NCI-H524 treated with DMSO at 0.1 percent for 48 hours (cell line): Measurements from ENCODE around the gene ISLR.

Experiments used
- DNase-seq: peaks from one replicate; lab custom pipeline; 2025; lab: John Stamatoyannopoulos, UW

The ISLR gene

GRCh38 chr15:74212494-74212893 is 39.0 kb downstream of the ISLR start:
- DNase-seq, result no peak

DNA sequence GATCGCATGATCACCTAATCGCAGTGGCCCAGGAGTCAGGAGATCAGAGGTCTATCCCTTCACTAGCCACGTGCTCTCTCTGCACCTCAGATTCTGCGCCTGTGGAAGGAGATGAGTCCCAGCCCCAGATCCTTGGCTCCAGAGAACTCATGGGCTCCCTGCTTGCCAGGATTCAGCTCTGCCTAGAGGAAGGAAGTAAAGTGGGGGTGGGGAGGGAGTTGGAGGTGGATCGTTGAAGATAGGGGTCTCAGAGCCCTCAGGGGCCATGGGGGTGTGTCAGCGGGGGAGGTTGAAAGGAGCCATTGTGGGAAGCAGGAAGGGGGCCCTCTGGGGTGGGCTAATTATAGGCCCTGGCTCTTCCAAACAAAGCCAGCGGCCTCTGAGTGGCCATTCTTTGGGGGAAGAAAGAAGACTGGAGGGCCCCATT is 40.4 kb downstream of the ISLR start:
- no peak for DNase-seq

DNA sequence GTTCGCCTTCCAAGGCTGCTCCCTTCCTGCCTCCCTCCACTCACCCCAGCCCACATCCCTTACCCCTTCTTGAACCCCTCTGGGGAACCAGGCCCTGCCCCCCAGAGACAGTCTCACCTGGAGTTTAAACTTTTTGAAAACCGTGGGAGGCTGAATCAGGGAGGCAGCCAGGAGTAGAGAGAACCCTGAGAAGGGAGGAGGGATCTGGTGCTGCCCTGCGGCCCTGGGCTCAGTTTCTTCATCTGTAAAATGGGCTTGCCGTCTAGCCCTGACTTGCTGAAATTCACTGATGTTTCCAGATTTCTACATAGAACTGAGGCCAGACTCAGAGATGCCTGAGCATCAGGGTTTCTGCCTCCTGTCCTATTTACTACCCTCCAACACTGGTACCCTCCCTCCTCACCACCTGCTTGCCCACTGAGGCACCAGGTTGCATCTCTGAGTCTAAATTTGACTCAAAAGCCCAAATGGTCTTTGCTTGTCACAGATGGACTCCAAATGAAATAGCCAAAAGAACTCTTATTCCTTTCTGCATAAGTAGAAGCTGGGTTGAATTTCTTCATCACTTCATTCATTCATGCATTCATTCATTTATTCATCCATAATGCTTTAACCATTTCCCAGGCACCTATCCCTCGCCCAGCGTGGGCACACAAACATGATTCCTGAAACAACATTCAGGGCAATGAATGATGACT is 41.0 kb downstream of the ISLR start:
- DNase-seq, result no peak

DNA sequence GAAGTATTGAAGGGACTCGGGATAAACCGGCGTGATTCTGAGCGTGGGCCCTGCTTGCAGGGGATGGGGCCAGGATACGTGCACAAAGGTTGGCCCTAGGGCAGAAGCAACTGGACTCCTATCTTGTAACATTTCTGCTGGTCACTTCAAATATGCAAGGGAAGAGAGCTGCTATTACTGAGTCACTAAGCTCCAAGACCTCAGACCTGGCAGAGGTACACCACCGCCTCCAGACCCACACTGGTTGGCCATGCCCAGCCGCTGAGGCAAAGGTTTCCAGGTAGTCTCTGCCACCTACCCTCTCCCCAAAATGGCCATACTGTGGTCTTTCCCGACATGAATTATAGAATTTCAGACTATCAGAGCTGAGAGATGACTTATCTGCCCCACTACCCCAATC is 42.4 kb downstream of the ISLR start:
- no peak for DNase-seq

GRCh38 chr15:74216949-74217348 is 43.4 kb downstream of the ISLR start:
- no peak for DNase-seq

GRCh38 chr15:74217907-74218885 is 44.7 kb downstream of the ISLR start:
- no peak for DNase-seq

DNA sequence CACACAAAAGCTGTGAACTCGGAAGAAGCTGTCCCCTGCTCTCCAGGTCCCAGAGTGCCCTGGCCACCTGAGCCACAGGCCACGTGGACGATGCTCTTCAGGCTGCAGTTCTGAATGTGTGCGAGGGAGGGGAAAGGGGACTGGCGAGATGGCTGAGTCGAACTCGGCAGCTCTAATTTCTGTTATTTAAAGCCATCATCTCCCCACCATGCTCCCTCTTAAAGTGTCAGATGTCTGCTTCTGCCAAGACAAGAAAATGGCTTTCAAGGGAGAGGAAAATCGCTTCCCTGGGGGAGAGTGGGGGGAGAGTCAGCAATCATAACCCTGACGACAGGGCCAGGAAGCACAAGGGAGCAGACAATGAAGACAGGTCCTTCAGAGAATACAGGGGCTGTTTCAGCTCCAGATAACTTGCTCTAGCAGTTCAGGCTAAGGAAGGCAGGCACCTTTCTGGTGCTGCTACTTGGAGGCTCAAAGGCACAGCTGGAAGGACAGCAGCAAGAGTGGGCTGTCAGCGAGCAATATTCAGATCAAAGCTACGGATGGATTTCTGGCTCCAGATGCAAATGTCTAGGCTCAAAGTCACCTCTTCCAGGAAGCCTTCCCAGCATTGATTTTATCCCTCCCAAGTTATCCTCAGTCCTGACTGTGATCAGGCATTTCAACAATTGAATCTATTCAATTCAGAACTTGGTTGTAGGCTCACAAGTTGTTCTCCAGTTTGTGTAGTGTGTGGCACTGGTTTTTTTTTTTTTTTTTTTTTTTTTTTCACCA is 47.2 kb downstream of the ISLR start:
- no peak for DNase-seq

- DNase-seq, result no peak
These were observed 48.1 kb downstream of the ISLR start for GRCh38 chr15:74221399-74222239.

DNA sequence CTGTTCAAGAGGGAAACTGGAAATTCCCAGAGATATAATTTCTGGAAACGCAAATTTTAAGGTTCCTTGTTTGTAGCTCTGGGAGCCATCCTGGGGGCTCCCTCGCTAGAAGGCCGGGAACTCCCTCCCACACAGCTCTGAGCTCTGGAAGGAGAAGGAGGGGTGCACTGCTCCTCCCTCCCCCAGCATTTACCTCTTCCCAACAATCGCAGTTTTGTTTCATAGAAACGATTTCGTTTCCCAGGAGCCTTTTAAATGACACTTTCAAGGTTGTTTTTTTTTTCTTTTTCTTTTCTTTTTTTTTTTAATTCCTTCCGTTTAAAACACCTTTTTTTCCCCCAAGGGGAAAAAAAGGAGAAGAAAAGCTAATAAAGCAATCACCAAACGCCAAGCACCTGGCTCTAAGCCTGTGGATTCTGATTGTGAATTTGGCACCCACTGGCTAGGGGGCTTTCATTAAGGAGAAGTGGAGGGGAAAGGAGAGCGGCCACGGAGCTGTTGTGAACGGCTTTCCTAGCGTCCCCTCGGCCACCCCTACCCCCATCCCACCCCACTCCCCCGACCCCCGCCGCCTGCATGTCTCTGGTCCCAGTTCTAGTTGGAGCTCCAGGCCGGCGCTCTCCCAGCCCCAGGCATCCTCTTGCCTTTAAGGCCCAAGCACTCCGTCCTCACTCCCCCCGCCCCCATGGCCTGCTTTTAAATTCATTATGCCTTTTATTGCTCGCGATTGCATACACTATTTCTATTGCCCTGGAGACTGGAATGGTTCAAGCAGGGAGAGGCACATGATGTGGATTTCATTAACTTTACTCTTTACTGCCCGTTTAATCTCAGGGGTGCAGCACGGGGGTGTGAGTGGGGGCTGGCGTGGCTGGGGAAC is 49.0 kb downstream of the ISLR start:
- DNase-seq, result no peak

DNA sequence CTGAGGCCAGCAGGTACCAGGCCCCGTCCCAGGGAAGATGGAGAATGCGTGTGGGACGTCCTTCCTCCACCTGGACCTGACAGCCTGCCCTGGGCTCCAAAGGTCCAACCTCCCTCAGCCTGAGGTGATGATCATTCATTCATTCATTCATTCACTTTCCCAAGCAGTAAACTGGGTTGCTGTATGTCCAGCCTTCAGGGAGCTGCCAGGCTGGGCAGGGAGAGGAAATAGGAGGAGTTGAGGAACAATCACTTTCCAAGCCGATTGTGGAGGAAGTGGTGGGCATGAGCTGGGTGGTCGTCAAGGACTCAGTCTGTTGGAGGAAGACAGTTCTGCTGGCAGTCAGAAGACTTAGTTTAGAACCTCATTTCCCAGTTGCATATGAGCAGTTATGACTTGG is 52.4 kb downstream of the ISLR start:
- DNase-seq, result no peak
